Fibroblast of the conjunctiva (primary cell): Measurements from ENCODE around the gene NCOA5.
A peak's percentile ranks its signal among the peaks of the same experiment; 100 is the strongest.

Source experiments
- DNase-seq: peaks from one replicate; pipeline ENCODE4 v3.0.0-alpha.2; 2010; ENCODE audit warnings: low read depth

Gene NCOA5

GRCh38 chr20:46089417-46090388 lies at the start of gene NCOA5:
TSS of gene NCOA5 (minus strand) at chr20:46089962. CDS start at chr20:46079424, 10,538 bp downstream.
- DNase-seq: peak; percentile 91

GRCh38 chr20:46139266-46139889 lies 49.6 kb upstream of the NCOA5 start:
- DNase-seq: no peak

DNA sequence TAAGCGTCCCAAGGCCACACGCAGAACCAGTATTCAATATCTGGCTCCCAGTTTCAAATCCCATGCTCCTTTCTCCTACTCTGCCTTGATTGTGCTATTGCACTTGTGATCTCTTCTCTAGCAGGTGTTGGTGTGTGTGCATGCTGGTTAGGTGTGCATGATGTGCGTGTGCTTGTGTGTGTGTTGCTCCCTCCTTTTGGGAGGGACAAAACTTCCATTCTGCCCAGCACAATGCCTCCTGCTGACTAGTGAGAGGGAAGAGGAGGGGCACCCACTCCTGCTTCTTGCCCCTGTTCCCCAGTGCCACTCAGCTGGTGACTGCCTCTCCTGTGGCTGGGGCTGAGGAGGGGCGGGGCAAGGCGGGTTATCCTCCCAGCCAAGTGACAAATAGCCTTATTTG lies 48.1 kb upstream of the NCOA5 start:
- DNase-seq: no peak

- DNase-seq: no peak
Observed at GRCh38 chr20:46135856-46136633, 46.3 kb upstream of the NCOA5 start.

DNA sequence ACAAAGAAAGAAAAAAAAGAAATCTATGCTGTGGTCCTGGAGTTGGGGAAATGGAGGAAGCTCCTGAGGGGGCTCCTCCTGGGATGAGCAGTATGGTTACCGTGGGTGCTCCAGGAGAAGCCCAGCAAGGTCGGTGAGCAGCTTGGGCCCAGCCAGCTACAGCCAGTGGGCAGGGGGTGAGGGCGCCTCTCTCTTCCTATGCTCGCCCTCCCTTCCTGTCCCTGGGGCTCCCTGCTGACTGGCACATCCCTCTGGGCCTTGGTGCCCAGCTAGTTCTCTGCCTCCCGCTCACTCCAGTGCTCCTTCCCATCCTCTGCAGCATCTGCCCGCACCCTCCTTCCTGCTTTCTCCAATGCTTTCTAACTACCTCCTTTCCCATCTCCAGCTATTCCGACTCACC lies 45.0 kb upstream of the NCOA5 start:
- no peak for DNase-seq

DNA sequence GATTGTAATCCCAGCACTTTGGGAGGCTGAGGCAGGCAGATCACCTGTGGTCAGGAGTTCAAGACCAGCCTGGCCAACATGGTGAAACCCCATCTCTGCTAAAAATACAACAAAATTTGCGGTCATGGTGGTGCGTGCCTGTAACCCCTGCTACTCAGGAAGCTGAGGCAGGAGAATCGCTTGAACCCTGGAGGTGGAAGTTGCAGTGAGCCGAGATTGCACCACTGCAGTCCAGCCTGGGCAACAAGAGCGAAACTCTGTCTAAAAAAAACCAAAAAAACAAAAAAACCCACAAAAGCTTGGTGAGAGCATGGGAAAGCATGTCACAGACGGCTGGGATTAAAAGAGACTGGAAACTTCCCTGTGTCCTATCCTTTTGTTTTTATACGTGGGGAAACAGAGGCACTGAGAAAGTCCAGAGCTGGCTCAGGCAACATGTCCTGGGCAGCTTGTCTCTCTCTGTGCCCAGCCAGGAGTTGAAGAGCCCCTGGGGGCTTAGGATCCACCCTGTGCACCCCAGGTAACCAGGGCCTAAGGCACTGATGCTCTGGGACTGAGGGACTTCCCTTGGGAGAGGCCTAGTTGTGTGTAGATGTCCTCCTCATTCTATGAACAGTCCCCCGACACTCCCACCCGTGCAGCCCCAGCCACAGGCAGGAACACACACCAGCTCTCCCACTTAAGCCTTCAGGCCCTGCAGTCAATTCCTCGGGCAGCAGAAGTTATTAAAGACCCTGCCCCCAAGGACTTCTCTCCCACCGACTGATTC lies 44.3 kb upstream of the NCOA5 start:
- DNase-seq: no peak

DNA sequence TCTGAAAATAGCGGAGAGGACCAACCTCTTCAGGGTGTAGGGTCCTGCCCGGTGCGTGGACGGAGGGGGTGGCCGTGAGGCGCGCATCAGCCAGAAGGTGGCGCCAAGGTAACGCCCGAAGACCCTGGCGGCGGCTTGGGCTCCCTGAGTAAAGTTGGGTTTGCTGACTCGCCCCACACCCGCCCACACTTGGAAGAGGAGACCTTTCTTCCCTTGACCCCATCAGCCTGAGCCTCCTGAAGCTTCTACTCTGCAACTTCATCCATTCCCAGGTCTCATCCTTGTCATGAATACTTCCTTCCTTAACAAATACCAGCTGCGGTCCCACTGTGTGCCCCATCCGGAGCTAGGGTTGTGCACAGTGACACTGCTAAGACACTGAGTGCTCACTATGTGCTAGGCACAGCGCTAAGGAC lies 43.0 kb upstream of the NCOA5 start:
- peak; percentile 16 for DNase-seq

- DNase-seq: no peak
Observed at GRCh38 chr20:46131396-46131795, 41.6 kb upstream of the NCOA5 start.

- DNase-seq: no peak
Observed at GRCh38 chr20:46130534-46130933, 40.8 kb upstream of the NCOA5 start.

- DNase-seq: no peak
Observed at GRCh38 chr20:46129955-46130481, 40.3 kb upstream of the NCOA5 start.

DNA sequence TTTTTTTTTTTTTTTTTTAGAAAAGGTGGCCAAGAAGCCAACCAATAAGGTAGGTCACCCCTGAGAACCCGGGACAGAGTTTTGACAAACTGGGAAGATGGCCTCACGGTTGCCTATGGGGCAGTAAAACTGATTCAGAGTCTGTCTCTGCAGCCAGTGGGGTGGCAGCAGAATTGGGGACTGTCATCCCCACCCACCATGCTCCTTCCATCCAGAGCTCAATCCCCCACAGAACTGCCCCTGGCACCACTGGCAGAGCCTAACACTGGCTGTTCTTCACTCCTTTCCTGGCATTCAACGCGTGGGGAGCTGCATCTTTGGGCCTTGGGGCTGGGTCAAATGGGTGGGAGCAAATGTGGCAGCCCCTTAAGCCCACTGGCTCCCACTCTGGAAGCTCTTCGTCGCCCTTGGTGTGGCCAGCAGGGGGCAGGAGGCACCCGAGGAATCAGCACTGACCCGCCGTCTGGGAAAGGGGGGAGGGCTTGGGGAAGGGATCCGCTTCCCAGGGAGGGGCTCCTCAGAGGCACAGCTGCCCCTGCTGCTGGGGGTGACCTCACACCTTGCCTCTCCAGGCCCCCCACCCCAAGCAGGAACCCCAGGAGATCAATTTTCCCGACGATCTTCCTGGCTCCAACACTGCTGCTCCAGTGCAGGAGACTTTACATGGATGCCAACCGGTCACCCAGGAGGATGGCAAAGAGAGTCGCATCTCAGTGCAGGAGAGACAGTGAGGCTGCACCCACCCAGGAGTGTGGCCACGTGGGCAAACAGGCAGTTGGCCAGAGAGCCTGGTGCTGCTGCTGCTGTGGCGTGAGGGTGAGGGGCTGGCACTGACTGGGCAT lies 38.8 kb upstream of the NCOA5 start:
- no peak for DNase-seq

DNA sequence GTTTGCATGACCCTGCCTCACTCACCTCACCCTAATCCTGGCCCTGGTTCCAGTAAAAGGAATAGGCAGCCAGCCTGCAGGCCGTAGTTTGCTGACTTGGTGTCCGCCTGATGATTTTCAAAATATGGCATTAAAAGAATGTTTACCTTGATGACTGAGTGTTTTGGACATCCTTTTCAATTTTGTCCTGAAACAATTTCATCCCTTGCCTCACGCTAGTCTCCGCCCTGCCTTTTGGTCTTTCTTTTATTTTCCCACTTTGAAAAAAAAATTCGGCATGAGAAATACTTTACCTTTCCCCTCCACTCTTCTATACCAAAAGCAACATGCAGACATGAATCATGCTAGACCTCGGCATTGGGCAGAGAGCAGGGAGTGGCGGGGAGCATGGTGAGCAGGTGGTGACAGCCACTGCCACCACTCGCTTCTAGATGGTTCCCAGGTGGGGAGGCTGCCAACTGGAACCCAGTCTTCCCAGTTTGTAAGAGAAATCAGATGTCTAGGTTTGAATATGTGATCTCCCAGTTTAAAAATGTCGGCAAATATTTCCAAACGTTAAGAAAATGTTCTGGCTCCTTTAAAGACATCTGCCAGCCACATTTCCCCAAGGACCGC lies 37.7 kb upstream of the NCOA5 start:
- DNase-seq: no peak

DNA sequence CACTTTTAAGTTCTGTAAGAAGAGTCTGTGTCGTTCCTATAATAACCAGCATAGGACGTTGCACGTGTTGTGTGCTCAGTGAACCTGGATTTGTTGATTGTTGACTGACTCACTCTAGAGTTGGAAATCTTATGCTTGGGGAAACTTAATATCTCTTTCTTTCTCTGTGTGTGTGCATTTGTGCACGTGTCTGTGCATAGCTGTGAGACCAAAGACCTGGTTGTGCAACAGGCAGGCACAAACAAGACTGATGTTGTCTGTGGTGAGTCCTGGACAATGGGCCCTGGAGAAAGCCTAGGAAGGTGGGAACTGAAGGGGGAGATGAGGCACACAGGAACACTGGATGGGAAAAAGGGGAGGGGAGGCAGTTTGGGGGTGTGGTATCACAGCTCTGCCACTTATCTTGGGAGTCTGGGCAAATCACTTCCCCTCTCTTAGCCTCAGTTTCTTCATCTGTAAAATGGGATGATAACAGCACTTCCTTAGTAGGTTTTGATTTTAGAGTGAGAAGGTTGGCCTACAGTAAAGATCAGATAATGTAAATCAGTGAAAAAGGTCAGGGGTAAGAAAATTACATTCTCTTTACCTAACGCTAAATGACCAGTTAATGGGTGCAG lies 36.8 kb upstream of the NCOA5 start:
- no peak for DNase-seq

- DNase-seq: no peak
Observed at GRCh38 chr20:46123482-46124245, 33.9 kb upstream of the NCOA5 start.

DNA sequence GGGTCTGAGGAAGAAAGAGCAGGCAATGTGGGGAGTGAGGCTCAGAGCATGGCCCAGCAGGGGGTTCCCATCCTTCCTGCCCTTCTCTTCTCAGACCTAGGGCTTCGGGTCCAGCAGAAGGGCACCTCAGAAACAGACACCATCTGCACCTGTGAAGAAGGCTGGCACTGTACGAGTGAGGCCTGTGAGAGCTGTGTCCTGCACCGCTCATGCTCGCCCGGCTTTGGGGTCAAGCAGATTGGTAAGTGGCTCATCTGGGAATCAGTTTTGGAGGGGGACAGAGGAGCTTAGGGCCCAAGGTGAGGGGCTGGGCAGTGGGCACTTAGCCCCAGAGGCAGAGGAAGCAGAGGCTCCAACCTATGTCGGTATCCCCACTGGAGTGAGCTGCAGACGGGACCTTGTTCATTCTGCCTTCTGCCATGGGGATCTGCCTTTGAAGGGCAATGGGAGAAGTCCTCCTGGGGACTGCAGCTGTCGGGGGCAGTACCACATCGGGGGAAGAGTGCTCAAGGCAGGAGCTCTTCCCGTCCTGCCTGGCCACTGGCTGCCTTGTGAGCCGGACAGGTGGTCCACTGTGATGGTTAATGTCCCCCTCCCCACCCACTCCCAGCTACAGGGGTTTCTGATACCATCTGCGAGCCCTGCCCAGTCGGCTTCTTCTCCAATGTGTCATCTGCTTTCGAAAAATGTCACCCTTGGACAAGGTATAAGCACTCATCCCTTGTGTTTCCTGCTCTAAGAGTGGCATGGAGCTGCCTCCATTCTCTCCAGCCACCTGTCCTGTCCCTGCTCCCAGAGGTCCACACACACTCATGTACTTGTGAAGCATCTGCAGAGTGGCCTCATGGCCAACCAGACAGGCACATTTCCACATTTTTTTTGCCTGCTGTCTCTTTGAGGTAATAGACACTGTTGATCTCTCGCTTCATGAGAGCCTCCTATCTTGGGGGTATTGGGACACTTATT lies 33.0 kb upstream of the NCOA5 start:
- DNase-seq: no peak

DNA sequence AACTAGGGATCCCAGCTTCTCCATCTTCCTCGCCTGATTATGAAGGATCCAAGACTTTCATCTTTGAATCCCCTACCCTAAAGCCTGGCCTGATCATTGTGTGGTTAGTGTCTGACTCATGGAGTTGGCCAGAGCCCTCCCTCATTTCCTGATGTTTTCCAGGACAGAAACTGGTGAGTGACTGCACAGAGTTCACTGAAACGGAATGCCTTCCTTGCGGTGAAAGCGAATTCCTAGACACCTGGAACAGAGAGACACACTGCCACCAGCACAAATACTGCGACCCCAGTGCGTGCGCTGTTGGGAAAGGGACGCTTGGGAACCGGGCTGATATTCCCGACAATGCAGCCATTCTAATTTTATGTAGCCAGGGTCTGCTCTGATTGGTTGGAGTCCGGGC lies 32.3 kb upstream of the NCOA5 start:
- DNase-seq: no peak

DNA sequence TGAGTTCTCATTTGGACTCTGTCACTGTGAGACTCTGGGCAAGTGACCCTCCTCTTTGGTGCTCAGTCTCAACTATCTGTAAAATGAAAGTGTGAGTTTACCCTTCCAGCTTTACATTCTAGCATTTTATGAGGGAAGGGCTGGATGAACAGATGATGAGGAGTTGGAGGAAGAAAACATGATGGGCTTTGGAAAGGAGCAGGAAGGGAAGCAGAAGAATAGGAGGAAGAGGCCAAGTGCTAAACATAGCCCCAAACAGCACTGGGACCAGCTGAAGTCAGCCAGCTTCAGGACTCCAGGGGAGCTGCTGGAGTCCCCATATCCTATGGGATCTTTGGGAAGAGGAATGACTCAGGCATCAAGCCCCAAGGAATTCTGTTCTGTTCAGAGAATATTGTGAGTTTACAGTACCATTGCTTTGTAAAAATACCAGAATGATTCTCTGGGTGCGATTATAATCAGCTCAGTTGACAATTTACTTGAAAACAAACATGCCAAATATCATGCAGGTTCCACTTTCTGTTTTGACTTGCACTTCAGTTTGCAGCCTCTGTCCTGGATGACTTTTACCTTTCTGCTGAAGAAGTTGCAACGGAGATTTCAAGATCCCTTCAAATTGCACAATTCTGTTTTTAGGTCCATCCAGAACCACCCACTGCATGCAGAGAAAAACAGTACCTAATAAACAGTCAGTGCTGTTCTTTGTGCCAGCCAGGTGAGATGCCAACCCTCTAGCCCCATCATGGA lies 31.6 kb upstream of the NCOA5 start:
- DNase-seq: no peak
